Measurements from ENCODE around the gene TMEM17. TPM values are rescaled to one million over a fixed set of nuclear protein-coding genes. Genes with fewer than 3 reads are reported as not detected.

TMEM17 gene
- polyA plus RNA-seq, 2 of the 4 experiments (the other 2 are of a cell fraction), result 5.2 to 10.2 TPM

GRCh38 chr2:62452701-62453454, 53.1 kb downstream of the TMEM17 start:
- CTCF ChIA-PET, result interaction anchor here (1.4 to 14.3 kb wide), 3 partner anchors 9 to 320 kb away, joined by 3 to 318 read pairs (median 6); no protein-coding TSS in a partner anchor

GRCh38 chr2:62450716-62451191, 55.2 kb downstream of the TMEM17 start:
- H3K9me3 ChIP-seq, result no peaks in the 10 kb centered on the region
- ChIA-PET CTCF (interaction anchor here (14.3 kb wide), 1 partner anchor 322 kb away, joined by 318 read pairs; no protein-coding TSS in a partner anchor), POLR2A (no interaction called here)
- peaks cover 14% of the 10 kb centered on the region; the same call in 2 of the 3 replicates for H3K4me1 ChIP-seq
- TF ChIP-seq EP300 (IDR thresholded peaks at IDR 0.05) (no peak), CBX2 (IDR thresholded peaks at IDR 0.05; ENCODE audit: borderline replicate concordance, low read depth) (no peak), ELK1 (IDR thresholded peaks at IDR 0.05; ENCODE audit: low read depth, low read length) (no peak), EHMT2 (IDR thresholded peaks at IDR 0.05; ENCODE audit: low read depth) (no peak)
- FAIRE-seq (no peak), DNase-seq (ENCODE audit: low read depth in 1 of 2, low spot score in 1 of 2) (no peak), ATAC-seq (no peak)
- WGBS (ENCODE audit: missing lambda C conversion rate), result 76% methylated on average over 9 of the region's 9 CpGs
- no peak overlapping the region for H3K4me3 ChIP-seq
- no peak overlapping the region for H3K4me2 ChIP-seq
- H3K27ac ChIP-seq, result no peak overlapping the region

More at GRCh38 chr2:62452701-62453454, 53.1 kb downstream of the TMEM17 start:
- POLR2A ChIA-PET, result no interaction called here
- H3K4me2 ChIP-seq, result no peak overlapping the region
- H3K27ac ChIP-seq, result peak overlapping the region; percentile 8 to 61; a peak in 3 of 6 replicates
- peaks cover 29% of the 10 kb centered on the region for H3K4me1 ChIP-seq
- 77% methylated on average over 7 of the region's 7 CpGs for WGBS (ENCODE audit: missing lambda C conversion rate)
- FAIRE-seq (no peak), ATAC-seq (no peak), DNase-seq (ENCODE audit: low read depth in 1 of 2, low spot score in 1 of 2) (no peak)
- H3K9me3 ChIP-seq, result no peaks in the 10 kb centered on the region
- H3K4me3 ChIP-seq, result no peak overlapping the region
- no peak for TF ChIP-seq NR3C1 (IDR thresholded peaks at IDR 0.05)
- TF ChIP-seq RCOR1 (IDR thresholded peaks at IDR 0.05; ENCODE audit: low read depth, low read length), result no peak

Small RNA genes within 50 kb of the gene (small RNA-seq; reads per million reads assigned to genes)
- gene AC107083.1 (0 reads per million in 6 experiments), gene RN7SL18P (0 reads per million in 6 experiments)

Other genes with a start within 250 kb of the TMEM17 start
- 145 and 204 TPM in 2 replicates for gene EHBP1, start 199.5 kb upstream of the TMEM17 start, polyA plus RNA-seq (2011; rRNA removed)
- gene EHBP1, start 199.5 kb upstream of the TMEM17 start, polyA plus RNA-seq (2017; fragmentation: RNase III; extraction: RNeasy Plus Mini Kit Qiagen cat#74134 plus additional on column Dnase treatment), result 62.4 to 76.9 TPM (median 65.7 TPM) in 3 replicates